GM12892 (cell line): ENCODE data around the gene PDS5A.

Experiments
- POLR2A ChIP-seq: IDR thresholded peaks from 2 replicates; pipeline ENCODE4 v1.6.1; 2011; ENCODE audit warnings: low read depth, low read length, control low read depth
- POLR2AphosphoS5 ChIP-seq: IDR thresholded peaks from 2 replicates; pipeline ENCODE4 v1.6.1; 2011; ENCODE audit warnings: low read depth, low read length, control low read depth
- TAF1 ChIP-seq: IDR thresholded peaks from 2 replicates; pipeline ENCODE4 v1.6.1; 2011; ENCODE audit warnings: low read depth, mild to moderate bottlenecking, control low read depth, low read length, borderline replicate concordance

DNA sequence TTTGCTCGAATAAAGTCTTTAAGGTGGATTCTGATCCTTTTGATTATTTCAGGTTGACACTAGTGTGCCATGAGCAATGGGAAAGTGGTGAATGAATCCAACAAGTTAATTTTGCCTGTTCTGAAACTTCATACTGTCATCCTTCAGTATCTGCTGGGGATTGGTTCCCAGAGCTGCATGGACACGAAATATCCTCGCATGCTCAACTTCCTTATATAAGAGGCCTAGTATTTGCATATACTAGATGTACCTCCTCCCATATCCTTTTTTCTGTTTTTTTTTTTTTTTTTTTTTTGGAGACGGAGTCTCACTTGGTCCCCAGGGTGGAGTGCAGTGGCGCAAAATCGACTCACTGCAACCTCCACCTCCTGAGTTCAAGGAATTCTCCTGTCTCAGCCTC, 23.0 kb upstream of the PDS5A start:
- no peak for TF ChIP-seq POLR2A
- no peak for TF ChIP-seq TAF1
- no peak for TF ChIP-seq POLR2AphosphoS5
